HG02571 (cell line): ENCODE results near the gene THSD7B.
"Not testable (repeated sequence)": the region's sequence is repeated elsewhere in the genome, so short reads cannot be mapped to it uniquely, and the experiment has no call there.

Experiments
- ATAC-seq: cut with Tn5 transposase; IDR thresholded peaks from one replicate; pipeline ENCODE4 v1.9.1; 2021; ENCODE audit warnings: mild to moderate bottlenecking, moderate library complexity; ENCODE audit not compliant: unreplicated experiment

Gene THSD7B

GRCh38 chr2:137659616-137660015, 894.3 kb downstream of the THSD7B start:
- no peak for ATAC-seq

GRCh38 chr2:137670111-137670510, 904.8 kb downstream of the THSD7B start:
- ATAC-seq, result no peak

GRCh38 chr2:137672989-137673552, 907.7 kb downstream of the THSD7B start:
- ATAC-seq, result no peak

- no peak for ATAC-seq
Measured at GRCh38 chr2:137674991-137675390, 909.6 kb downstream of the THSD7B start.

- ATAC-seq, result no peak
Measured at GRCh38 chr2:137675584-137676327, 910.4 kb downstream of the THSD7B start.

- no peak for ATAC-seq
Measured at GRCh38 chr2:137676346-137676745, 911.0 kb downstream of the THSD7B start.

GRCh38 chr2:137677466-137677865, 912.1 kb downstream of the THSD7B start:
- ATAC-seq, result no peak

- no peak for ATAC-seq
Measured at GRCh38 chr2:137689549-137689948, 924.2 kb downstream of the THSD7B start.

GRCh38 chr2:137693534-137693933, 928.2 kb downstream of the THSD7B start:
- ATAC-seq, result no peak

- ATAC-seq, result no peak
Measured at GRCh38 chr2:137696916-137697315, 931.6 kb downstream of the THSD7B start.

GRCh38 chr2:137700250-137700649, 934.9 kb downstream of the THSD7B start:
- not testable (repeated sequence) for ATAC-seq

GRCh38 chr2:137700681-137701080, 935.3 kb downstream of the THSD7B start:
- ATAC-seq, result no peak

- ATAC-seq, result no peak
Measured at GRCh38 chr2:137705296-137705695, 940.0 kb downstream of the THSD7B start.

GRCh38 chr2:137706786-137707613, 941.7 kb downstream of the THSD7B start:
- ATAC-seq, result no peak

GRCh38 chr2:137708311-137708710, 943.0 kb downstream of the THSD7B start:
- no peak for ATAC-seq

GRCh38 chr2:137715731-137716191, 950.4 kb downstream of the THSD7B start:
- no peak for ATAC-seq

GRCh38 chr2:137718786-137719185, 953.4 kb downstream of the THSD7B start:
- ATAC-seq, result no peak

- no peak for ATAC-seq
Measured at GRCh38 chr2:137721733-137722132, 956.4 kb downstream of the THSD7B start.

GRCh38 chr2:137724912-137725311, 959.6 kb downstream of the THSD7B start:
- ATAC-seq, result no peak
